GM23338 (cell line): ENCODE data around the gene ZNF276. TPM values are rescaled to one million over a fixed set of nuclear protein-coding genes. Genes with fewer than 3 reads are reported as not detected.

Experiments used
- EZH2 ChIP-seq: fragments of 200-600 bp; sonication (generic); IDR thresholded peaks from one replicate; pipeline ENCODE4 v1.8.0; 2017; ENCODE audit warnings: antibody characterized with exemption, mild to moderate bottlenecking, low read depth; ENCODE audit not compliant: unreplicated experiment
- JUNB ChIP-seq: IDR thresholded peaks from one replicate; pipeline ENCODE4 v1.6.1; 2016; ENCODE audit warnings: antibody characterized with exemption; ENCODE audit not compliant: unreplicated experiment
- REST ChIP-seq: IDR thresholded peaks from one replicate; pipeline ENCODE4 v1.6.1; 2018; ENCODE audit warnings: antibody characterized with exemption; ENCODE audit not compliant: unreplicated experiment
- STAT1 ChIP-seq: IDR thresholded peaks from one replicate; pipeline ENCODE4 v1.6.1; 2016; ENCODE audit warnings: antibody characterized with exemption; ENCODE audit not compliant: unreplicated experiment
- ZNF462 ChIP-seq: fragments of 250-450 bp; sonication (Bioruptor Pico); IDR thresholded peaks from 2 replicates; pipeline ENCODE4 v1.5.0; 2020; ENCODE audit warnings: mild to moderate bottlenecking, moderate library complexity
- polyA plus RNA-seq: library from polyadenylated mRNA; unstranded; fragments of >200 nt; fragmentation: Nextera tagmentation; extraction: Ambion mirVana; gene quantifications from 2 replicates; pipeline ENCODE4 v1.2.1, GENCODE V29; 2016
- total RNA-seq: library from RNA; depleted of rRNA; stranded (reverse); fragments of >200 nt; shearing (Covaris generic); gene quantifications from 2 replicates; pipeline ENCODE4 v1.2.3, GENCODE V29; 2014

The ZNF276 gene
- total and polyA plus RNA-seq, 2 experiments from 2014 or later, result 3.4 to 15.6 TPM

- TF ChIP-seq REST (no peak), EZH2 (no peak), JUNB (no peak), STAT1 (no peak), ZNF462 (CRISPR knock-in tag) (no peak)
Observed at GRCh38 chr16:89779231-89779908, 58.0 kb downstream of the ZNF276 start (continued).
